GM12872 (cell line): ENCODE data around the gene MFAP5.

Experiments
- CTCF ChIP-seq: IDR thresholded peaks from 3 replicates; pipeline ENCODE4 v1.5.1; 2011; ENCODE audit warnings: low read depth, mild to moderate bottlenecking, low read length, moderate library complexity; ENCODE audit not compliant: insufficient read depth

The MFAP5 gene

GRCh38 chr12:8685051-8685450 lies 22.4 kb upstream of the MFAP5 start:
- TF ChIP-seq CTCF = no peak

GRCh38 chr12:8681129-8681884 lies 18.7 kb upstream of the MFAP5 start:
- no peak for TF ChIP-seq CTCF

GRCh38 chr12:8680533-8680932 lies 17.9 kb upstream of the MFAP5 start:
- no peak for TF ChIP-seq CTCF

- TF ChIP-seq CTCF = no peak
Observed at GRCh38 chr12:8678661-8679111, 16.1 kb upstream of the MFAP5 start.

- TF ChIP-seq CTCF = no peak
Observed at GRCh38 chr12:8677362-8677761, 14.7 kb upstream of the MFAP5 start.

- no peak for TF ChIP-seq CTCF
Observed at GRCh38 chr12:8676651-8677050, 14.0 kb upstream of the MFAP5 start.

- no peak for TF ChIP-seq CTCF
Observed at GRCh38 chr12:8675591-8676036, 13.0 kb upstream of the MFAP5 start.
